Activated CD4-positive, alpha-beta T cell treated with anti-CD3 and anti-CD28 coated beads for 24 hours (primary cell): ENCODE results near the gene SF3A1.

Source experiments
- DNase-seq, 2 donors: peaks; one replicate each; pipeline ENCODE4 v3.0.0-alpha.2; 2020; ENCODE audit warnings: low read depth in 2 of 2

The SF3A1 gene

GRCh38 chr22:30289141-30289979 lies 67.3 kb downstream of the SF3A1 start, which contains the start of gene CASTOR1:
CASTOR1 (minus strand) TSS chr22:30289505; CDS start chr22:30289497, 8 bp downstream.
- DNase-seq: peak; percentile 88 to 92

DNA sequence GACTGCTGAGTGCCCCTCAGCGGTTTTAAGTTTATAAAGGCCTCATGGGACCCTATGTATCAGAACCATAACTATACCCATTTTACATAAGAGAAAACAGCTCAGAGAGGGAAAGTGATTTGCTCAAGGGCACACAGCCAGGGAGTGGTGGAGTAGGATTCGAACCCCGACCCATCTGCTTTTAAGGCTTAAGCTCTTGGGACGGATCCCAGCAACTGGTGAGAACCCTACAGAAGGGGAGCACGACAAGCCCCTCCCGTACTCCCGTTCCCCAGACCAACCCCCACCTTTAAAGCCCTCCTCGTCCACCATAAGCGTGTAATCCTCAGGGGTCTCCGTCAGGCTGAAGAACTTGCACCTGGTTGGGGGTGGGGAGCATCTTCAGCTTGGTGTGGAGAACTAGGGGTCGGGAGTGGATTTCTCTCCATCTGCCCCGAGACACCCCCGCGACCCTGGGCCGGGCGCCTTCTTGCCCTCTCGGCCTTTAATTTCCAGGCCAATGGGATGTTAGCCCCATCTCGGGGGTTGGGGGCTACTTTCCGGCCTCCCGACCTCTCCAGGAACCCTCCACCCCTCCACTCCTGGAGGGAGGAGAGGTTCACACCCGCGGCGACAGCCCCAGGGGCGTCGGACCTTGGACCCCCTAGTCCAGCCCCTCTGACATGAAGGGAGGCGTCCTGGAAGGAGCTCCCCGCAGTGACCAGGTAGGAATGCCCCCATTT lies 68.1 kb downstream of the SF3A1 start:
- no peak for DNase-seq

- peak; percentile 82 to 90 for DNase-seq
These were observed 68.9 kb downstream of the SF3A1 start for GRCh38 chr22:30287648-30288418.

DNA sequence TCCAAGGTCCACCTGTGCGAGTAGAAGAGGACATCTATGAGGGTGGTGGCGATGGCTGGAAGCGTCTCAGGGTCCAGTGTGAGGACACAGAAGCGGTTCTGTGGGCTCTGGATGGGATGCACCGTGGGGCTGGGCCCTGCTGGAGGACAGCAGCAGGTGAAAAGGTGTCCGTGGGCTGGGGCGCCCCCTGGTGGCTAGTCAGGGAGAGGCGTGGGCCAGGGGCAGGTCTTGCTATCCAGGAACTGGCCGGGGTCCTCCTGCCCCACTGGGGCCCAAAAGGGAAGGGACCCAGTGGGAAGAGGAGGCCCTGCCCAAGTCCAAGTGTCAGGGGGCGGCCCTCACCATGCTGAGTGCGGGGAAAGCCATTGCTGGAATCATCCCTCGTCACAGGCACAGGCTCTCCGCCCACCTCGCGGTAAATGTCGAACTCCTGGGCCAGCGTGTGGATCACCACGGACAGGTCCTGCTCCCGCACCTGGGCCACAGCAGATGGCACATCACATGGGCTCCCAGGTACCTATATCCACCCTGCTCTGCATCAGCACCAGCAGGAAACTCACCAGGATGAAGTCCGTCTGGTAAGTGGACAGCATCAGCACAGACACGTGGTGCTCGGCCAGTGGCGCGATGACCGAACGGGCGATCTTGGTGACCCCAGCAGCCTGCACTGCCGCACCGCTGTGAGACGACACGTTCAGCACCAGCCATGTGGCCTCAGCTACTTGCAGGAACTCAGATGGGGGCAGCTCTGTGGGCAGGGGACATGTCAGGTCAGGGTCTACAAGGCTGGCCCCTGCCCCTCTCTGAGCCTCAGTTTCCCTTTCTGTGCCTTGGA lies 69.7 kb downstream of the SF3A1 start:
- DNase-seq: peak; percentile 84 to 85

DNA sequence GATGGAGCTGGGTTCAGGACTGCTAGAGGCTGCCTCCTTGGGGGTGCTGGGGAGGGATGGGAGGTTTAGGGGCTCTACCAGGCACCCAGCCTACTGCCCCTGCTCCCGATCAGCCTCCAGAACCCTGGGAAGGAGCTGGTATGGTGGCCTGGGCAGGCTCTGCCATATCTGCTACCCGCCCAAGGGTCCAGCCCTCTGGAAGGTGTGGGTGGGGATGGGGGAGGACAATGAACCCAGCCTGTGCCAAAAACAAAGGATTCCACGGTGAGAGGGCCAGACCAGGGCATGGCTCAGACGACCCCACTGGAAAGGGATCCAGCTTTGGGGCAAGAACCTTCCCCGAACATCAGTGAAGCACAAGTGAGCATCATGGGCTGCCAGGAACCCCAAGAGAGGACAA lies 70.4 kb downstream of the SF3A1 start:
- DNase-seq: no peak

DNA sequence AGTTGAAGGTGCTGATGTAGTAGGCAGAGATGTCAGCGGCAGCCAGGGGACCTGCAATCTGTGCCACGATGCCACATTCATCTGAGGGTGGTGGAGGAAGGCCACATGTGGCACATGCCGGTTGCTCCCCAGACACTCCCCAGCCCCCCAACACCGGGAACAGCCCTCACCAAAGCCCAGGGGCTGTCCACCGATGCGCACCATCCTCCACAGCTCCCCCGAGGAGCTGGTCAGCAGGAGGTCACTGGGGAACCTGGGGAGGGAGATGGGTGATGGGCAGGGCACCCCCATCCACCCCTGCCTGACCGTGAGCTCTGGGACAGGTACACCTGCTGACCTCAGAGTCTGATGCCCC lies 70.9 kb downstream of the SF3A1 start:
- DNase-seq: no peak

DNA sequence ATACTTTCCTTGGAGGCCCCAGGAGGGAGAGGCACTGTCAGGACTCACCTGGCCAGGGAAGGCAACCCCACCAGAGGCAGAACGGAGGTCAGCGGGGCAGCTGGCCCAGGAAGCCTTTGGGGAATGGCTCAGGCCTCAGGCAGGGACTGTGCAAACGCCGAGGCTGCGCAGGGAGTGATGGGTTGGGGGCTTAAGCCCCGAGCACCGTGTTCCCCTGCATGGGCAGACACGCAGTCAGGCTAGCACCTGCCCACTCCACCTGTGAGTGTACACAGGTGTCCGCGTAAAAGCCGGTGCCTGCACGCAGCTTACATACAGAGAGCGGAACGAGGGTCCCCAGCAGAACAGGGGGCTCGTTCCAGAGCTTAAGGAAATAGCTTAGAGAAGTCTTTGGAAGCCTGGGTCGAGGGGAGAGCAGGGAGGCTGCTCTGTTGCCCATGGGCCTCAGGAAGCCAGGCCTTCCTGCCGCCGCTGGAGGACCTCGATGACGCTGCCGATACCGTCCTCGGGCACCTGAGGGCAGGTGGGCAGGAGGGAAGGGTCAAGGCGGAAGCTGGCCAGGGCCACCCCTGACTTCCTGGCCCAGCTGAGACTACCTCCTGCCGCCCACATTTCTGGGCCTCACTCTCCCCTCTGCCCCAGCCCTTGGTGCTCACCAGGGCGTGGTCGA lies 71.4 kb downstream of the SF3A1 start:
- DNase-seq: no peak

GRCh38 chr22:30284666-30285065 lies 72.0 kb downstream of the SF3A1 start:
- no peak for DNase-seq

GRCh38 chr22:30284172-30284571 lies 72.5 kb downstream of the SF3A1 start:
- no peak for DNase-seq

DNA sequence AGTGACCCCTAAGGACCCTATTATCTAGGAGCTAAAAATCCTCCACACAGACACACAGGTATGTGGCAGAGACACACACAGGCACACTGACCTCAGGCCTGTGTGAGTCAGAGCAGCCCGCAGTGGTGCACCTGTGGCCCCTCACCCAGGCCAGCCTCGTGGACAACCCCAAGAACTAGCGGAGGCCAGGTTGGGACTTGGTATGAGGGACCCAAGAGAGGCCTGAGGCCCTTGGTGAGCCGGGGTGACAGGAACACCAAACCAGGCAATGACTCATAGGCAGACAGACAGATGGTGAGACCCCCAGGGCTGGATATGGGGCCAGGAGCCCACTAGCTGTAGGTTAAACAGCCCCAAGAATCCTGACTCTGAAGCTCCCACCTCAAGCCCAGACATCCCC lies 73.4 kb downstream of the SF3A1 start:
- DNase-seq: no peak

GRCh38 chr22:30282616-30283046 lies 74.1 kb downstream of the SF3A1 start:
- no peak for DNase-seq
